ENCODE results near the gene COL4A2. TPM values are rescaled to one million over a fixed set of nuclear protein-coding genes. Genes with fewer than 3 reads are reported as not detected.
A peak's percentile ranks its signal among the peaks of the same experiment; 100 is the strongest.

COL4A2 gene
- total RNA-seq, 4 donors from 2014 or later: 75.1 to 322 (median 115) TPM

GRCh38 chr13:110506396-110506795 lies 199.3 kb downstream of the COL4A2 start:
- H3K9me3 ChIP-seq: no peaks in the 10 kb centered on the region
- no peak overlapping the region for H3K4me3 ChIP-seq
- H3K4me1 ChIP-seq: peaks cover 11 to 58% (median 31%) of the 10 kb centered on the region in 4 donors
- peak overlapping the region; percentile 83 to 91 (median 90) for H3K27ac ChIP-seq
- no peak for TF ChIP-seq POLR2AphosphoS5 (IDR thresholded peaks at IDR 0.05)
- no peak for DNase-seq
- H3K27me3 ChIP-seq: no peaks in the 10 kb centered on the region
- intact Hi-C loops (cut with DNase I; ENCODE audit: low total_unique reads) (no loop called here), in situ Hi-C loops (cut with MboI; ENCODE audit: low pct_ligation_motif_present in 1 of 4, low pct_unique_long_range_greater_than_20kb in 1 of 4, low sequenced_read_pairs in 3 of 4) (no loop called here)
- WGBS, 2 donors (ENCODE audit: low coverage in 1 of 2): 88% methylated on average over 16 of the region's 18 CpGs; no CpG with 5 or more reads in 1 of the 2 donors
- H3K36me3 ChIP-seq: peaks cover 0 to 6% (median 3%) of the 10 kb centered on the region in 4 donors

GRCh38 chr13:110506859-110507566 lies 199.9 kb downstream of the COL4A2 start:
- peaks cover 11 to 58% (median 31%) of the 10 kb centered on the region in 4 donors for H3K4me1 ChIP-seq
- H3K27ac ChIP-seq: peak overlapping the region; percentile 83 to 91 (median 90)
- no peaks in the 10 kb centered on the region for H3K9me3 ChIP-seq
- intact Hi-C loops (cut with DNase I; ENCODE audit: low total_unique reads): no loop called here
- no peaks in the 10 kb centered on the region for H3K27me3 ChIP-seq
- in situ Hi-C loops (cut with MboI; ENCODE audit: low pct_ligation_motif_present in 1 of 4, low pct_unique_long_range_greater_than_20kb in 1 of 4, low sequenced_read_pairs in 3 of 4): no loop called here
- peak; percentile 90 for DNase-seq
- peaks cover 0 to 6% (median 3%) of the 10 kb centered on the region in 4 donors for H3K36me3 ChIP-seq
- peak overlapping the region in 1 of 4 donors; percentile 2 for H3K4me3 ChIP-seq
- 46 to 49% methylated on average over 7 to 17 of the region's 17 CpGs for whole genome bisulfite sequencing, 2 donors (ENCODE audit: low coverage in 1 of 2)
- TF ChIP-seq POLR2A (IDR thresholded peaks at IDR 0.05) (peak; percentile 39), POLR2AphosphoS5 (IDR thresholded peaks at IDR 0.05) (peak; percentile 59 to 89 (median 88)), EP300 (IDR thresholded peaks at IDR 0.05; ENCODE audit: low read depth) (no peak)

- WGBS, 2 donors (ENCODE audit: low coverage in 1 of 2): 40 to 53% methylated on average over 3 to 23 of the region's 23 CpGs
Measured at GRCh38 chr13:110507678-110508381, 200.7 kb downstream of the COL4A2 start.

GRCh38 chr13:110509478-110509926 lies 202.4 kb downstream of the COL4A2 start:
- Histone ChIP-seq H3K4me1 (peaks cover 11 to 51% (median 24%) of the 10 kb centered on the region in 4 donors), H3K27me3 (no peaks in the 10 kb centered on the region), H3K36me3 (peaks cover 0 to 5% (median 0%) of the 10 kb centered on the region in 4 donors), H3K4me3 (no peak overlapping the region), H3K27ac (peak overlapping the region in 3 of 4 donors; percentile 89 to 91 (median 90)), H3K9me3 (no peaks in the 10 kb centered on the region)
- in situ Hi-C loops (cut with MboI; ENCODE audit: low pct_ligation_motif_present in 1 of 4, low pct_unique_long_range_greater_than_20kb in 1 of 4, low sequenced_read_pairs in 3 of 4): no loop called here
- no peak for TF ChIP-seq CTCF (IDR thresholded peaks at IDR 0.05)
- TF ChIP-seq EP300 (IDR thresholded peaks at IDR 0.05; ENCODE audit: low read depth): no peak
- no peak for TF ChIP-seq POLR2AphosphoS5 (IDR thresholded peaks at IDR 0.05)
- no peak for TF ChIP-seq POLR2A (IDR thresholded peaks at IDR 0.05)
- intact Hi-C loops (cut with DNase I; ENCODE audit: low total_unique reads): no loop called here
- no peak for DNase-seq
- 61 to 63% methylated on average over 3 to 4 of the region's 4 CpGs for WGBS, 2 donors (ENCODE audit: low coverage in 1 of 2)

More at GRCh38 chr13:110507678-110508381, 200.7 kb downstream of the COL4A2 start:
- intact Hi-C loops (cut with DNase I; ENCODE audit: low total_unique reads): no loop called here
- Histone ChIP-seq H3K9me3 (no peaks in the 10 kb centered on the region), H3K4me1 (peaks cover 11 to 58% (median 31%) of the 10 kb centered on the region in 4 donors), H3K27ac (peak overlapping the region; percentile 83 to 91 (median 90)), H3K36me3 (peaks cover 0 to 10% (median 3%) of the 10 kb centered on the region in 4 donors), H3K27me3 (no peaks in the 10 kb centered on the region), H3K4me3 (peak overlapping the region in 1 of 4 donors; percentile 0)
- peak; percentile 82 for DNase-seq
- in situ Hi-C loops (cut with MboI; ENCODE audit: low pct_ligation_motif_present in 1 of 4, low pct_unique_long_range_greater_than_20kb in 1 of 4, low sequenced_read_pairs in 3 of 4): no loop called here
- TF ChIP-seq POLR2A (IDR thresholded peaks at IDR 0.05): peak; percentile 62
- TF ChIP-seq CTCF (IDR thresholded peaks at IDR 0.05): peak in 4 of 5 experiments; percentile 33 to 87 (median 56)
- peak; percentile 29 to 82 (median 49) for TF ChIP-seq POLR2AphosphoS5 (IDR thresholded peaks at IDR 0.05)
- TF ChIP-seq EP300 (IDR thresholded peaks at IDR 0.05; ENCODE audit: low read depth): no peak

Data from transverse colon (tissue), 4 donors.